Endothelial cell of coronary artery (primary cell): ENCODE measurements around the gene RNF208. TPM values are rescaled to one million over a fixed set of nuclear protein-coding genes. Genes with fewer than 3 reads are reported as not detected.

Source experiments
- total RNA-seq: library from RNA; depleted of rRNA; stranded (reverse); fragments of >200 nt; gene quantifications from 2 replicates; pipeline ENCODE4 v1.2.3, GENCODE V29; 2014

The RNF208 gene
- 0.09 and 0.19 TPM in 2 replicates for total RNA-seq

GRCh38 chr9:137222190-137223077, at the start of gene RNF208:
TSS of gene RNF208 (minus strand) at chr9:137222240. CDS start at chr9:137221212, 1,028 bp downstream.

GRCh38 chr9:137254624-137255447, 32.8 kb upstream of the RNF208 start, which contains the start of gene NELFB:
TSS of gene NELFB (plus strand) at chr9:137255327.

GRCh38 chr9:137251194-137251461, 29.1 kb upstream of the RNF208 start, which contains the start of gene STPG3:
TSS of gene STPG3 (plus strand) at chr9:137251286. CDS start at chr9:137251287, 1 bp downstream.

GRCh38 chr9:137240841-137241489, 18.9 kb upstream of the RNF208 start, which contains the start of gene TUBB4B:
TSS of gene TUBB4B (plus strand) at chr9:137241287. CDS start at chr9:137241361, 74 bp downstream.

GRCh38 chr9:137230705-137231371, 8.8 kb upstream of the RNF208 start, which contains the start of gene SLC34A3:
TSS of gene SLC34A3 (plus strand) at chr9:137230901. CDS start at chr9:137231703, 802 bp downstream.

GRCh38 chr9:137227054-137227852, 5.2 kb upstream of the RNF208 start, which contains the start of gene RNF224:
TSS of gene RNF224 (plus strand) at chr9:137227502. CDS start at chr9:137228336, 834 bp downstream.

GRCh38 chr9:137224830-137225694, 3.0 kb upstream of the RNF208 start, which contains the start of gene CYSRT1:
TSS of gene CYSRT1 (plus strand) at chr9:137225174. CDS start at chr9:137225622, 448 bp downstream.

GRCh38 chr9:137205126-137206069, 16.6 kb downstream of the RNF208 start, which contains the start of the genes NDOR1 and TMEM203:
TSS of gene NDOR1 (plus strand) at chr9:137205700. CDS start at chr9:137205778, 78 bp downstream.
TSS of gene TMEM203 (minus strand) at chr9:137205648. CDS start at chr9:137205414, 234 bp downstream.

GRCh38 chr9:137200311-137201204, 21.5 kb downstream of the RNF208 start, which contains the start of gene TPRN:
TSS of gene TPRN (minus strand) at chr9:137200741. CDS start at chr9:137200711, 30 bp downstream.

GRCh38 chr9:137188490-137189296, 33.3 kb downstream of the RNF208 start, which contains the start of the genes ANAPC2 and SSNA1:
TSS of gene ANAPC2 (minus strand) at chr9:137188560. CDS start at chr9:137188532, 28 bp downstream.
TSS of gene SSNA1 (plus strand) at chr9:137188676. CDS start at chr9:137188727, 51 bp downstream.

Other genes with a start within 250 kb of the RNF208 start
- 0.56 TPM in 1 of 2 replicates, not detected in the other for gene PTGDS, start 244.7 kb downstream of the RNF208 start, total RNA-seq
- gene LCNL1, start 239.2 kb downstream of the RNF208 start, total RNA-seq: 0.19 TPM in 1 of 2 replicates, not detected in the other
- gene PAXX, start 229.8 kb downstream of the RNF208 start, total RNA-seq: 14.8 and 18.4 TPM in 2 replicates
- 0.90 and 7.6 TPM in 2 replicates for gene CLIC3, start 225.7 kb downstream of the RNF208 start, total RNA-seq
- gene ABCA2, start 194.0 kb downstream of the RNF208 start, total RNA-seq: 11.0 and 27.3 TPM in 2 replicates
- gene FUT7, start 190.2 kb downstream of the RNF208 start, total RNA-seq: not detected in 2 replicates
- gene NPDC1, start 176.1 kb downstream of the RNF208 start, total RNA-seq: 29.4 and 39.3 TPM in 2 replicates
- gene ENTPD2, start 168.2 kb downstream of the RNF208 start, total RNA-seq: not detected in 2 replicates
- gene SAPCD2, start 151.7 kb downstream of the RNF208 start, total RNA-seq: 5.5 and 15.9 TPM in 2 replicates
- gene UAP1L1, start 144.7 kb downstream of the RNF208 start, total RNA-seq: 8.7 and 11.6 TPM in 2 replicates
- gene MAN1B1, start 135.3 kb downstream of the RNF208 start, total RNA-seq: 54.5 and 71.4 TPM in 2 replicates
- 76.0 and 87.4 TPM in 2 replicates for gene DPP7, start 107.5 kb downstream of the RNF208 start, total RNA-seq
- under 0.01 and 0.09 TPM in 2 replicates for gene GRIN1, start 83.1 kb downstream of the RNF208 start, total RNA-seq
- not detected in 2 replicates for gene LRRC26, start 52.2 kb downstream of the RNF208 start, total RNA-seq
- not detected in 2 replicates for gene TMEM210, start 50.2 kb downstream of the RNF208 start, total RNA-seq
- gene ANAPC2, start 33.7 kb downstream of the RNF208 start, total RNA-seq: 21.3 and 26.8 TPM in 2 replicates
- 108 and 110 TPM in 2 replicates for gene SSNA1, start 33.6 kb downstream of the RNF208 start, total RNA-seq
- gene TPRN, start 21.5 kb downstream of the RNF208 start, total RNA-seq: 4.4 and 5.6 TPM in 2 replicates
- gene TMEM203, start 16.6 kb downstream of the RNF208 start, total RNA-seq: 22.7 and 26.8 TPM in 2 replicates
- 2.7 and 3.7 TPM in 2 replicates for gene NDOR1, start 16.5 kb downstream of the RNF208 start, total RNA-seq
- gene CYSRT1, start 2.9 kb upstream of the RNF208 start, total RNA-seq: 0.19 and 0.45 TPM in 2 replicates
- gene RNF224, start 5.3 kb upstream of the RNF208 start, total RNA-seq: under 0.01 TPM in 1 of 2 replicates, not detected in the other
- gene SLC34A3, start 8.7 kb upstream of the RNF208 start, total RNA-seq: not detected in 2 replicates
- 208 and 307 TPM in 2 replicates for gene TUBB4B, start 19.0 kb upstream of the RNF208 start, total RNA-seq
- gene STPG3, start 29.0 kb upstream of the RNF208 start, total RNA-seq: not detected in 2 replicates
- gene NELFB, start 33.1 kb upstream of the RNF208 start, total RNA-seq: 63.9 and 65.0 TPM in 2 replicates
- gene TOR4A, start 55.5 kb upstream of the RNF208 start, total RNA-seq: 27.3 and 27.6 TPM in 2 replicates
- gene NRARP, start 80.0 kb upstream of the RNF208 start, total RNA-seq: 23.3 and 32.2 TPM in 2 replicates
- 11.7 and 19.9 TPM in 2 replicates for gene EXD3, start 200.9 kb upstream of the RNF208 start, total RNA-seq
- 0.18 and 0.56 TPM in 2 replicates for gene NOXA1, start 201.2 kb upstream of the RNF208 start, total RNA-seq
- under 0.01 TPM in 1 of 2 replicates, not detected in the other for gene ENTPD8, start 219.1 kb upstream of the RNF208 start, total RNA-seq
- 16.4 and 23.6 TPM in 2 replicates for gene NSMF, start 237.1 kb upstream of the RNF208 start, total RNA-seq